BLaER1 treated with 17β-estradiol and CSF1 and Interleukin-3, amounts not matched to agents 10 nM and 100 nM (cell line): ENCODE results near the gene SNAPIN.
A peak's percentile ranks its signal among the peaks of the same experiment; 100 is the strongest.

Source experiments
- H3K27ac ChIP-seq, 11 experiments: shearing (Covaris generic); formaldehyde crosslinking; 2 replicates each; pipeline ENCODE4 v1.8.1; 2022
- H3K27me3 ChIP-seq, 11 experiments: shearing (Covaris generic); formaldehyde crosslinking; 2 replicates each; pipeline ENCODE4 v1.8.1; 2022
- H3K36me3 ChIP-seq, 11 experiments: shearing (Covaris generic); formaldehyde crosslinking; 2 replicates each; pipeline ENCODE4 v1.8.1; 2022
- H3K4me1 ChIP-seq, 10 experiments: shearing (Covaris generic); formaldehyde crosslinking; 2 replicates each; pipeline ENCODE4 v1.8.1; 2022
- H3K4me2 ChIP-seq, 11 experiments: shearing (Covaris generic); formaldehyde crosslinking; 2 replicates each; pipeline ENCODE4 v1.8.1; 2022
- H3K4me3 ChIP-seq, 10 experiments: shearing (Covaris generic); formaldehyde crosslinking; 2 replicates each; pipeline ENCODE4 v1.8.1; 2022
- H3K9ac ChIP-seq, 11 experiments: shearing (Covaris generic); formaldehyde crosslinking; 2 replicates each; pipeline ENCODE4 v1.8.1; 2022
- H3K9me3 ChIP-seq, 11 experiments: shearing (Covaris generic); formaldehyde crosslinking; replicated peaks in 1 of 11; 2 replicates each; pipeline ENCODE4 v1.8.1; 2022
- H4K20me1 ChIP-seq, 11 experiments: shearing (Covaris generic); formaldehyde crosslinking; 2 replicates each; pipeline ENCODE4 v1.8.1; 2022
- Cebpa-rat ChIP-seq, 11 experiments: shearing (Covaris generic); IDR thresholded peaks; 2 replicates each; pipeline ENCODE4 v1.8.1; 2022

Gene SNAPIN

GRCh38 chr1:153679337-153680119 is 21.0 kb downstream of the SNAPIN start:
- peak overlapping the region; percentile 88 to 99 (median 96) for H3K4me2 ChIP-seq
- H3K4me3 ChIP-seq: peak overlapping the region; percentile 49 to 71 (median 62)
- H3K27me3 ChIP-seq: peaks cover 39 to 54% (median 44%) of the 10 kb centered on the region in 11 experiments
- H3K4me1 ChIP-seq: peaks cover 21 to 35% (median 30%) of the 10 kb centered on the region in 10 experiments
- H3K27ac ChIP-seq: peak overlapping the region in 8 of 11 experiments; percentile 31 to 68 (median 52); a peak in 14 of 22 replicates
- H3K36me3 ChIP-seq: no peaks in the 10 kb centered on the region
- no peaks in the 10 kb centered on the region; a peak in 1 of 22 replicates for H4K20me1 ChIP-seq
- no peaks in the 10 kb centered on the region for H3K9me3 ChIP-seq
- peak overlapping the region; percentile 20 to 73 (median 66); a peak in 21 of 22 replicates for H3K9ac ChIP-seq
- no peak for TF ChIP-seq Cebpa-rat (IDR thresholded peaks at IDR 0.05)

- Histone ChIP-seq H3K4me3 (peak overlapping the region in 9 of 10 experiments; percentile 57 to 71 (median 63); a peak in 15 of 20 replicates), H4K20me1 (no peaks in the 10 kb centered on the region; a peak in 1 of 22 replicates), H3K27me3 (peaks cover 39 to 54% (median 44%) of the 10 kb centered on the region in 11 experiments), H3K4me2 (peak overlapping the region; percentile 88 to 99 (median 96); a peak in 20 of 22 replicates), H3K36me3 (no peaks in the 10 kb centered on the region), H3K27ac (no peak overlapping the region), H3K4me1 (peaks cover 21 to 35% (median 30%) of the 10 kb centered on the region in 10 experiments), H3K9ac (peak overlapping the region in 5 of 11 experiments; percentile 52 to 72 (median 71); a peak in 6 of 22 replicates), H3K9me3 (no peaks in the 10 kb centered on the region)
- no peak for TF ChIP-seq Cebpa-rat (IDR thresholded peaks at IDR 0.05)
Observed at GRCh38 chr1:153680120-153680403, 21.6 kb downstream of the SNAPIN start.

- H4K20me1 ChIP-seq: no peaks in the 10 kb centered on the region; a peak in 1 of 22 replicates
- H3K27me3 ChIP-seq: peaks cover 38 to 52% (median 43%) of the 10 kb centered on the region in 11 experiments
Observed at GRCh38 chr1:153682730-153683129, 24.2 kb downstream of the SNAPIN start.

GRCh38 chr1:153683854-153684253 is 25.4 kb downstream of the SNAPIN start:
- H3K36me3 ChIP-seq: no peaks in the 10 kb centered on the region
- H3K9ac ChIP-seq: no peak overlapping the region
- no peak overlapping the region for H3K4me3 ChIP-seq
- no peaks in the 10 kb centered on the region; a peak in 1 of 22 replicates for H4K20me1 ChIP-seq
- no peak for TF ChIP-seq Cebpa-rat (IDR thresholded peaks at IDR 0.05)
- peak overlapping the region in 2 of 11 experiments; percentile 21 to 36; a peak in 2 of 22 replicates for H3K4me2 ChIP-seq
- H3K27ac ChIP-seq: no peak overlapping the region
- peaks cover 24 to 40% (median 34%) of the 10 kb centered on the region in 10 experiments for H3K4me1 ChIP-seq
- H3K9me3 ChIP-seq: no peaks in the 10 kb centered on the region
- peaks cover 27 to 41% (median 32%) of the 10 kb centered on the region in 11 experiments for H3K27me3 ChIP-seq

More at GRCh38 chr1:153682730-153683129, 24.2 kb downstream of the SNAPIN start:
- Histone ChIP-seq H3K4me2 (no peak overlapping the region), H3K4me3 (no peak overlapping the region), H3K36me3 (no peaks in the 10 kb centered on the region), H3K9ac (no peak overlapping the region), H3K27ac (no peak overlapping the region), H3K4me1 (peaks cover 24 to 40% (median 34%) of the 10 kb centered on the region in 10 experiments), H3K9me3 (no peaks in the 10 kb centered on the region)
- no peak for TF ChIP-seq Cebpa-rat (IDR thresholded peaks at IDR 0.05)

- Histone ChIP-seq H3K4me3 (no peak overlapping the region), H3K4me1 (peaks cover 16 to 35% (median 32%) of the 10 kb centered on the region in 10 experiments), H3K36me3 (no peaks in the 10 kb centered on the region), H3K4me2 (no peak overlapping the region), H4K20me1 (no peaks in the 10 kb centered on the region; a peak in 1 of 22 replicates), H3K9ac (no peak overlapping the region), H3K27me3 (peaks cover 16 to 31% (median 21%) of the 10 kb centered on the region in 11 experiments), H3K9me3 (no peaks in the 10 kb centered on the region), H3K27ac (no peak overlapping the region)
- no peak for TF ChIP-seq Cebpa-rat (IDR thresholded peaks at IDR 0.05)
Observed at GRCh38 chr1:153684892-153685291, 26.4 kb downstream of the SNAPIN start.

- no peak for TF ChIP-seq Cebpa-rat (IDR thresholded peaks at IDR 0.05)
- Histone ChIP-seq H3K4me1 (peaks cover 16 to 41% (median 32%) of the 10 kb centered on the region in 10 experiments), H3K4me3 (no peak overlapping the region), H4K20me1 (no peaks in the 10 kb centered on the region; a peak in 1 of 22 replicates), H3K27ac (no peak overlapping the region), H3K4me2 (no peak overlapping the region), H3K27me3 (peaks cover 8 to 22% (median 13%) of the 10 kb centered on the region in 11 experiments), H3K36me3 (no peaks in the 10 kb centered on the region), H3K9ac (no peak overlapping the region), H3K9me3 (no peaks in the 10 kb centered on the region)
Observed at GRCh38 chr1:153685544-153686340, 27.2 kb downstream of the SNAPIN start.

- H3K9me3 ChIP-seq: no peaks in the 10 kb centered on the region
- no peak for TF ChIP-seq Cebpa-rat (IDR thresholded peaks at IDR 0.05)
- peak overlapping the region in 4 of 11 experiments; percentile 9 to 48 (median 28); a peak in 2 of 22 replicates for H3K27ac ChIP-seq
- H3K9ac ChIP-seq: no peak overlapping the region; a peak in 1 of 22 replicates
- H3K27me3 ChIP-seq: peaks cover 0 to 5% (median 0%) of the 10 kb centered on the region in 11 experiments; a peak in 2 of 22 replicates
- H3K36me3 ChIP-seq: no peaks in the 10 kb centered on the region
- H3K4me2 ChIP-seq: peak overlapping the region; percentile 69 to 95 (median 83)
- H4K20me1 ChIP-seq: no peaks in the 10 kb centered on the region; a peak in 1 of 22 replicates
- peaks cover 16 to 50% (median 42%) of the 10 kb centered on the region in 10 experiments for H3K4me1 ChIP-seq
- H3K4me3 ChIP-seq: no peak overlapping the region
Observed at GRCh38 chr1:153687346-153688125, 29.0 kb downstream of the SNAPIN start.

GRCh38 chr1:153688276-153688675 is 29.8 kb downstream of the SNAPIN start:
- H3K27me3 ChIP-seq: 0 out of 22 replicates have a peak, but pooled peaks cover 0 to 2% (median 0%) of the 10 kb centered on the region in 11 experiments
- H3K4me3 ChIP-seq: no peak overlapping the region

More at GRCh38 chr1:153688276-153688675, 29.8 kb downstream of the SNAPIN start:
- peak overlapping the region in 1 of 11 experiments; percentile 8; a peak in 1 of 22 replicates for H3K9ac ChIP-seq
- H3K36me3 ChIP-seq: no peaks in the 10 kb centered on the region
- no peak for TF ChIP-seq Cebpa-rat (IDR thresholded peaks at IDR 0.05)
- H3K9me3 ChIP-seq: no peaks in the 10 kb centered on the region
- no peaks in the 10 kb centered on the region for H4K20me1 ChIP-seq
- peaks cover 16 to 50% (median 42%) of the 10 kb centered on the region in 10 experiments for H3K4me1 ChIP-seq
- peak overlapping the region in 6 of 11 experiments; percentile 9 to 48 (median 28); a peak in 8 of 22 replicates for H3K27ac ChIP-seq
- H3K4me2 ChIP-seq: peak overlapping the region; percentile 69 to 95 (median 83)
